Gastroesophageal sphincter (tissue), 4 donors: ENCODE measurements around the gene DERA. TPM values are rescaled to one million over a fixed set of nuclear protein-coding genes. Genes with fewer than 3 reads are reported as not detected.

Source experiments
- ATAC-seq: fragments of 150-250 bp; one replicate; pipeline ENCODE4 v1.9.1; 2016; ENCODE audit warnings: mild to moderate bottlenecking, moderate library complexity
- H3K27ac ChIP-seq, 4 donors: fragments of 200-600 bp; sonication (generic) in 3 of 4; 1 replicate in 3 of 4; 2 replicates in 1 of 4; pipeline ENCODE4 v1.5.1; 2016 to 2019
- H3K27me3 ChIP-seq: fragments of 200-600 bp; sonication (generic); one replicate; pipeline ENCODE4 v1.5.1; 2019
- H3K36me3 ChIP-seq, 2 donors: fragments of 200-600 bp; sonication (generic); one replicate each; pipeline ENCODE4 v1.5.1; 2019; ENCODE audit warnings: control low read depth in 1 of 2
- H3K4me1 ChIP-seq, 3 donors: fragments of 200-600 bp; sonication (generic); 1 replicate in 2 of 3; 2 replicates in 1 of 3; pipeline ENCODE4 v1.5.1; 2016 to 2019; ENCODE audit warnings: control low read depth in 2 of 3
- H3K4me3 ChIP-seq, 2 donors: fragments of 200-600 bp; sonication (generic); one replicate each; pipeline ENCODE4 v1.5.1; 2019; ENCODE audit warnings: mild to moderate bottlenecking in 1 of 2, moderate library complexity in 1 of 2
- H3K9me3 ChIP-seq, 3 donors: fragments of 200-600 bp; sonication (generic); one replicate each; pipeline ENCODE4 v1.5.1; 2017 to 2019; ENCODE audit warnings: control low read depth in 2 of 3
- CTCF ChIP-seq, 4 experiments: fragments of 200-600 bp in 2 of 4; fragments of 450-650 bp in 2 of 4; sonication (generic) in 1 of 4; IDR thresholded peaks; one replicate each; pipeline ENCODE4 v1.5.1; 2017 to 2019; ENCODE audit warnings: antibody characterized with exemption in 4 of 4, mild to moderate bottlenecking in 2 of 4, moderate library complexity in 2 of 4
- EP300 ChIP-seq: sonication (generic); formaldehyde crosslinking; IDR thresholded peaks from one replicate; pipeline ENCODE4 v1.6.1; 2017; ENCODE audit warnings: antibody characterized with exemption, mild to moderate bottlenecking
- POLR2A ChIP-seq, 2 donors: fragments of 450-650 bp; IDR thresholded peaks; one replicate each; pipeline ENCODE4 v1.6.1; 2017; ENCODE audit warnings: antibody characterized with exemption in 2 of 2, mild to moderate bottlenecking in 2 of 2, moderate library complexity in 1 of 2
- POLR2AphosphoS5 ChIP-seq: sonication (generic); formaldehyde crosslinking; IDR thresholded peaks from one replicate; pipeline ENCODE4 v1.6.1; 2017; ENCODE audit warnings: antibody characterized with exemption
- WGBS, 2 donors: methylation state at CpG; one replicate each; pipeline ENCODE4 v1.1.5; 2018; ENCODE audit warnings: low coverage in 1 of 2; 5-methylcytosine and 5-hydroxymethylcytosine counted together
- total RNA-seq, 4 donors: library from RNA; depleted of rRNA; stranded (reverse); fragments of >200 nt; gene quantifications; one replicate each; pipeline ENCODE4 v1.1.0, GENCODE V29; 2016

DERA gene
- total RNA-seq, 4 donors from 2014 or later, result 35.9 to 67.4 (median 52.5) TPM

GRCh38 chr12:15918066-15918465 is 6.9 kb downstream of the DERA start:
- Histone ChIP-seq H3K4me3 (no peak overlapping the region), H3K27ac (peak overlapping the region; percentile 79 to 83 (median 82)), H3K27me3 (no peaks in the 10 kb centered on the region), H3K4me1 (peaks cover 4 to 77% (median 14%) of the 10 kb centered on the region in 3 donors), H3K36me3 (no peaks in the 10 kb centered on the region), H3K9me3 (no peaks in the 10 kb centered on the region)
- WGBS, 2 donors, result 70 to 100% methylated on average over 1 to 2 of the region's 7 CpGs
- no peak for ATAC-seq
- no peak for TF ChIP-seq EP300
- no peak for TF ChIP-seq POLR2A (IDR thresholded peaks at IDR 0.05)
- no peak for TF ChIP-seq CTCF (IDR thresholded peaks at IDR 0.05)
- TF ChIP-seq POLR2AphosphoS5, result no peak

GRCh38 chr12:15919418-15919817 is 8.3 kb downstream of the DERA start:
- H3K9me3 ChIP-seq, result no peaks in the 10 kb centered on the region
- no peaks in the 10 kb centered on the region for H3K36me3 ChIP-seq
- 18 to 28% methylated on average over 2 of the region's 2 CpGs for WGBS, 2 donors
- TF ChIP-seq POLR2AphosphoS5 (peak; percentile 12), EP300 (no peak), CTCF (IDR thresholded peaks at IDR 0.05) (no peak), POLR2A (IDR thresholded peaks at IDR 0.05) (no peak)
- ATAC-seq, result peak; percentile 78
- H3K27ac ChIP-seq, result peak overlapping the region; percentile 79 to 83 (median 82)
- no peak overlapping the region for H3K4me3 ChIP-seq
- peaks cover 4 to 70% (median 14%) of the 10 kb centered on the region in 3 donors for H3K4me1 ChIP-seq
- no peaks in the 10 kb centered on the region for H3K27me3 ChIP-seq

- no peak overlapping the region for H3K27ac ChIP-seq
- no peaks in the 10 kb centered on the region for H3K36me3 ChIP-seq
- no peaks in the 10 kb centered on the region for H3K27me3 ChIP-seq
- no peaks in the 10 kb centered on the region for H3K9me3 ChIP-seq
- no peak overlapping the region for H3K4me3 ChIP-seq
- 82% methylated on average over 1 of the region's 1 CpG; no CpG with 5 or more reads in 1 of the 2 donors for WGBS, 2 donors
- TF ChIP-seq POLR2A (IDR thresholded peaks at IDR 0.05) (no peak), EP300 (no peak)
- H3K4me1 ChIP-seq, result peaks cover 0 to 55% (median 5%) of the 10 kb centered on the region in 3 donors
- ATAC-seq, result no peak
Observed at GRCh38 chr12:15924956-15925355, 13.8 kb downstream of the DERA start.

- no peaks in the 10 kb centered on the region for H3K36me3 ChIP-seq
- H3K4me1 ChIP-seq, result peaks cover 0 to 48% (median 2%) of the 10 kb centered on the region in 3 donors
- no peak overlapping the region for H3K4me3 ChIP-seq
- H3K27me3 ChIP-seq, result no peaks in the 10 kb centered on the region
- no peaks in the 10 kb centered on the region for H3K9me3 ChIP-seq
- no peak for TF ChIP-seq POLR2A (IDR thresholded peaks at IDR 0.05)
- TF ChIP-seq EP300, result no peak
- TF ChIP-seq CTCF (IDR thresholded peaks at IDR 0.05), result no peak
- H3K27ac ChIP-seq, result peak overlapping the region in 3 of 4 donors; percentile 21 to 73 (median 61)
- ATAC-seq, result no peak
- 39 to 75% methylated on average over 1 to 2 of the region's 2 CpGs for WGBS, 2 donors
Observed at GRCh38 chr12:15928346-15928745, 17.2 kb downstream of the DERA start.

- peak overlapping the region in 3 of 4 donors; percentile 21 to 73 (median 61) for H3K27ac ChIP-seq
- H3K9me3 ChIP-seq, result no peaks in the 10 kb centered on the region
- no peaks in the 10 kb centered on the region for H3K36me3 ChIP-seq
- peak; percentile 22 for ATAC-seq
- 39 to 60% methylated on average over 4 to 6 of the region's 10 CpGs for WGBS, 2 donors
- no peak overlapping the region for H3K4me3 ChIP-seq
- H3K27me3 ChIP-seq, result no peaks in the 10 kb centered on the region
- H3K4me1 ChIP-seq, result peaks cover 0 to 49% (median 2%) of the 10 kb centered on the region in 3 donors
- TF ChIP-seq POLR2A (IDR thresholded peaks at IDR 0.05) (no peak), POLR2AphosphoS5 (no peak), EP300 (no peak), CTCF (IDR thresholded peaks at IDR 0.05) (no peak)
Observed at GRCh38 chr12:15928870-15929571, 17.9 kb downstream of the DERA start.
